Stimulated activated CD8-positive, alpha-beta memory T cell treated with anti-CD3 and anti-CD28 coated beads, Interleukin-7, amount 100 ng/mL, for 48 hours (primary cell): Measurements from ENCODE around the gene CABP4.
A peak's percentile ranks its signal among the peaks of the same experiment; 100 is the strongest.

ENCODE experiments used
- DNase-seq, 2 donors: peaks; one replicate each; pipeline ENCODE4 v3.0.0-alpha.2; 2020; ENCODE audit warnings: low read depth in 1 of 2; ENCODE audit errors: extremely low read depth in 1 of 2

CABP4 gene

DNA sequence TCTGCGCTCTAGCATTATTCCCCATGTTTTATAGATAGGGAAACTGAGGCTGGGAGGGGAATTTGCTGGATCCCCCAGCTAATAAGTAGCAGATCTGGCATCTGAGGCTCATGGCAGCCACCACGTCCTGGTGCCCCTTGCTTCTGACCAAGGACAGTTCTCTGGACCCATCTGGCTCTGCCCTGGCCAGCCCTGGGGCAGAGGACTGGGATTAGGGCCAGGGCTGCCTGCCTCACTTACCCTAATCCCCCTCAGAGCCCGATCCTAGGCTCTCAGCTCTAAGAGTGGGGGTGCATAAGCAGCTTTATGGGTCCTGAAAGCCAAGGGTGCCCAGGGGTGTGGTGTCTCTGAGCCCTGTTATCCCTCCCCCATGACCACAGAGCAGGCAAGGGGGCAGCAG lies at the start of gene CABP4:
Gene CABP4 (plus strand): TSS at position 301 of the 400 bp plus-strand sequence. CDS start 70 bp downstream, at position 371.
- DNase-seq = no peak

DNA sequence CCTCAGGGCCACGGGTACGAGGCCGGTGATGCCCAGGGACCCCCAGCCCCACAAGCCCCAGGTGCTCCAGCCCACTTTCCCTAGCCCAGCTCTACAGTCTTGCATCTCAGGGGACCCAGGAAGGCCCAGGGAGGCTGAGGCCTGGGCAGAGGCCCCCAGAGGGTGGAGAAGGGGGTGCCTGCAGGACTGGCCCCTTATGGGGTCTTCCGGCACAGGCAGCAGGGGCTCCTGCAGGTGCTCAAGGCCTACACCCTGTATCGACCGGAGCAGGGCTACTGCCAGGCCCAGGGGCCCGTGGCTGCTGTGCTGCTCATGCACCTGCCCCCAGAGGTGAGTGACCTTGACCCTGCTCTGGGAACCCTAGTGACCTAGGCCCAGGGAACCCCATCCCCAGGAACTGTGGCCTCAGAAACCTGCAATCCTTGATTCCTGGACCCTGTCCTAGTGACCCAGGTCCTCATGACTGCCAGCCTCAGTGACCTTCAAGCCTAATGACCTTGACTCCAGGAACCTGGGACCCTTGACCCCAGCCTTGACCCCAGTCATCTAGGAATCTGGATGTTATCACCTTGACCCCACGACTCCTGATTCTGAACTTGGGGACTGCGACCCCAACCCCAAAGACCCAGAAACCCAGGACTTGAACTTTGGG lies 49.3 kb upstream of the CABP4 start:
- no peak for DNase-seq

DNA sequence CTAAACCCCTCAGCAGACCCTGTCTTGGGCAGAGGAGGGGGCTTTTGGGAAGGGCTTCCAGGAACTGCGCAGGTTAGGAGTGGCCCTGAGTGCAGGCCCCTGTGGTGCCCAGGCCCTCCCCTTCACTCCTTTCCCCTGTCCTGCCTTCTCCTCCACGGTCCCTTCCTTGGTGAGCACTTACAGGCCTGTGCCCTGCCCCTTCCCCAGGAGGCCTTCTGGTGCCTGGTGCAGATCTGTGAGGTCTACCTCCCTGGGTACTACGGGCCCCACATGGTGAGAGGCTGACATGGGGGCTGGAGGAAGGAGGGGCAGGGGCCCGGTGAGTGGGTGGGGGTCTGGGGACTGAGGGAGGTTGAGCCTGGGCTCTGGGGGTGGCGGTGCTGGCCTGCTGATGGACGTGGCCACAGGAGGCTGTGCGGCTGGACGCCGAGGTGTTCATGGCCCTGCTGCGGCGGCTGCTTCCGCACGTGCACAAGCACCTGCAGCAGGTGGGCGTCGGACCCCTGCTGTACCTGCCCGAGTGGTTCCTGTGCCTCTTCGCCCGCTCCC lies 48.7 kb upstream of the CABP4 start:
- DNase-seq = no peak

DNA sequence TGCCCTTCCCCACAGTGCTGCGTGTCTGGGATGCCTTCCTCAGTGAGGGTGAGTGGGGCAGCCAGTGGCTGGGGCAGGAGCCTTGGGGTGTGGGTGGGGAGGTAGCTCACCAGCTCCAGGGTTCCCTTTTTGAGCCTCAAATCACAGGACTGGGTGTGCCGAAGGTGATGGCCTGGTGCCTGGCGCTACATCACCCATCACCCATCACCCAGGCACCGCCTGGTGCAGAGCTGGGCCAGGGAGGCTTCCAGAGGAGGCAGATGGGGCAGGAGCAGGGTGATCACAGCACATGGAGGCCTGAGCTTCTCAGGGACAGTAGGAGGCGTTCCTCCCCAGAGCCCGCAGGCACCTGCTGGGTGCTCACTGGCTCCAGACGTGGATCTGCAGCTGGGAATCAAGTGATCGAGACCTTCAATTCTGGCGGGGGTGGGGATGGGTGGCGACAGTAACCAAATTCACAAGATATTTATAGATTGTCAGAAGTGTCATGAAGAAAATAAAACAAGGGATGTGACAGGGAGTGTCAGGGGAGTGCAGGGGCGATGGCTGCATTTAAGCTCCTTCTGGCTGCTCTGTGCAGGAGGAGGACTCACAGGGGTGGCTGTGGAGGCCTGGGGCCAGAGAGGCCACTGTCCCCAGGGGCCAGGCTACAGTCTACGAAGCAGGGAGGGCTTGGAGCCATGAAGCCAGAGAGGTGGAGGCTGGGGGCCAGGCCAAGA lies 48.0 kb upstream of the CABP4 start:
- no peak for DNase-seq

DNA sequence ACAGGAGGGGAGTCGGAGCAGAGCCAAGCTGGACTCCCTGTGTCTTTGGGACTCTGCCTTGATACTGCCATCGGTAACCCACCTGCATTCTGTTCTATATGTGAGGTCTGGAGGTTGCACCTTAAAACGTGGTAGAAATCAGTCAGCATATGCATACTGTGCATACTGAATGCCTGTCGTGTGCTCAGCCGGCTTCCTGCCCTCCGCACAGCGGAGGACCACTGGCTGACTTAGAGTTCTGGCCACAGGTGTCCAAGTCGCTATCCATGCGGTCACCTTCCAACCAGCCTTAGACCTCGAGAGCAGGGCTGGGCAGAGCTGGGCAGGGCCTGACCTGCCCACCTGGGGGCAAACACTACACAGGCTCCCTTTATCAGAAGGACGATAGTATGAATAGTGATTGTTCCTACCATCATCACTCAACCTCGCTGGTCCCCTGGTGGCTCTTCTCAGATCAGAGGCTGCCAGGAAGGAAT lies 47.4 kb upstream of the CABP4 start:
- DNase-seq = no peak

DNA sequence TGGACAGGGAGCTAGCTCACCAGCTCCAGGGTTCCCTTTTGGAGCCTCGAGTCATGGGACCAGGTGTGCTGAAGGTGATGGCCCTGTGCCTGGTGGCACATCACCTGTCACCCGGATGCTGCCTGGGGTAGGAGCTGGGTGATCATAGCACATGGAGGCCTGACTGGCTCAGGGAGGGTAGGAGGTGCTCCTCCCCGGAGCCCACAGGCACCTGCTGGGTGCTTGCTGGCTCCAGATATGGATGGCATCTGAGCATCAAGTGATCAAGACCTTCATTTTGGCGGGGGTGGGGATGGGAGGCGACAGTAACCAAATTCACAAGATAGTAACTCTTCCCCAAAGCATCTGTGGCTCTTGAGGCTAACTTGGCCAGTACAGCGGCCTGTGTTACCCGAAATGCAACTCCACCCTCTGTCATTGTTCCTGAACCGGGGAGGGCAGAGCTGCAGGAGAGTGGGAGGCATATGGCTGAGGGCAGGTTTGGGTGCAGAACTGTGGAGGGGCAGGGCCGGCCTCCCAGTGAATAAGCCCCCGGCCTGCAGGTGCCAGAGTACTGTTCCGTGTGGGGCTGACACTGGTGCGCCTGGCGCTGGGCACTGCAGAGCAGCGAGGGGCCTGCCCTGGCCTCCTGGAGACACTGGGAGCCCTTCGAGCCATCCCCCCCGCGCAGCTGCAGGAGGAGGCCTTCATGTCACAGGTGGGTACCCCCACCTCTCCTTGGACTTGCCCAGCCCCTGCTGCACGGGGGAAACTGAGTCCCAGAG lies 46.5 kb upstream of the CABP4 start:
- no peak for DNase-seq

DNA sequence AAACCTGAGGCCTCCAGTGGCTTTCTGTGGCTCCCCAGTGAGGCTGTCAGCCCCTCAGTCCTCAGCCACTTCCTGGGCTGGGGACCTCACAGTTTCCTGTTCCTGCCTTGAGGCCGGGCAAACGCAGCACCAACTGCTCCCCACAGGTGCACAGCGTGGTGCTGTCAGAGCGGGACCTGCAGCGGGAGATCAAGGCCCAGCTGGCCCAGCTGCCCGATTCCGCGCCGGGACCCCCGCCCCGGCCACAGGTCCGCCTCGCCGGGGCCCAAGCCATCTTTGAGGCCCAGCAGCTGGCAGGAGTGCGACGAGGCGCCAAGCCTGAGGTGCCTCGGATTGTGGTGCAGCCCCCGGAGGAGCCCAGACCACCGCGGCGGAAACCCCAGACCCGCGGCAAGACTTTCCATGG lies 45.9 kb upstream of the CABP4 start:
- DNase-seq = peak in 1 of 2 donors; percentile 67

DNA sequence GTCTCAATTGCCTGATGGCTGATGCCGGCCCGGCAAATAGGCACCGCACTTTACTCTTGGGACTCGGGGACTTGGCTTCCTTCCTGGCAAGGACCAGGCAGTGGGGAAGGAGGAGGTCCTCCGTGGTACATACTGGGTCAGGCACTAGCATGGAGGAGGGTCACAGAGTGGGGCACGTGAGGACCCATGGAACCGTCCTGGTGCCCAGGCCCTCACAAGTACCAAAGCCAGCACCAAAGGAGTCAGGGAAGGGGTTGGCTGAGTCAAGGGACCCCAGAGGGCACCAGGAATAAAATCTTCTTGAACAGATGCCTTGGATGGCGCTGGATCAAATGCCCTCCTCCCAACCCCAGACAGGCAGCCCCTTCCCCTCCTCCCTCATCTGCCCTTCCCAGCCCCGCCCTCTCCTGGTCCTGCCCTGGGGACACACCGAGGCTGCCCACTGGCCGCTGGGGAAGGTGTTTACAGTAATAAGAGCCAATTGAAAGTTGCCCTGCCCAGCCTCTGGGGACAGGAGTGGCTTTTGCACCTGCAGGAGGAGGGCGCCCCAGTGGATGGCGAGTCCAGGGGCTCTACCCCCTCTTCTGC lies 45.3 kb upstream of the CABP4 start:
- DNase-seq = no peak

DNA sequence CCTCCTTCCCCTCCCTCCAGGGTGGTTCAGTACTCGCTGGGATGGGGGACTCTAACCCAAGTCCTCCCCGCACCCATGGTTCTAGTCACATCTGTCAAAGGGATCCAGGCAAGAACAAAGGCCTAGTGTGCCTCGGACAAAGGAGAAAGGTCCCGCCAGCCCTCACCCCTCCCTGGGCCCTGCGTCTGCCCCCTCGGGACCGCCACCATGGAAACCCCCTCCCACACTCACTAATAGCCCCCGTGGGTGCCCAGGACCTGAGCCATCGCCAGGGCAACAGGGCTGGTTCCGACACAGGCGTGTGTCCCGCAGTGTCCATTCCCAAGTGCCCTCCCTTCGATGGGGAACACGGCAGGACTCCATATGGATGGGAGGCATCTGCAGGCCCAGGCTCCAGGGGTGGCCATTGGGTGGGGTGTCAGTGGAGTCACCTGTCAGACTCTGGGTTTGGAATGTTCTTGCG lies 44.8 kb upstream of the CABP4 start:
- no peak for DNase-seq

DNA sequence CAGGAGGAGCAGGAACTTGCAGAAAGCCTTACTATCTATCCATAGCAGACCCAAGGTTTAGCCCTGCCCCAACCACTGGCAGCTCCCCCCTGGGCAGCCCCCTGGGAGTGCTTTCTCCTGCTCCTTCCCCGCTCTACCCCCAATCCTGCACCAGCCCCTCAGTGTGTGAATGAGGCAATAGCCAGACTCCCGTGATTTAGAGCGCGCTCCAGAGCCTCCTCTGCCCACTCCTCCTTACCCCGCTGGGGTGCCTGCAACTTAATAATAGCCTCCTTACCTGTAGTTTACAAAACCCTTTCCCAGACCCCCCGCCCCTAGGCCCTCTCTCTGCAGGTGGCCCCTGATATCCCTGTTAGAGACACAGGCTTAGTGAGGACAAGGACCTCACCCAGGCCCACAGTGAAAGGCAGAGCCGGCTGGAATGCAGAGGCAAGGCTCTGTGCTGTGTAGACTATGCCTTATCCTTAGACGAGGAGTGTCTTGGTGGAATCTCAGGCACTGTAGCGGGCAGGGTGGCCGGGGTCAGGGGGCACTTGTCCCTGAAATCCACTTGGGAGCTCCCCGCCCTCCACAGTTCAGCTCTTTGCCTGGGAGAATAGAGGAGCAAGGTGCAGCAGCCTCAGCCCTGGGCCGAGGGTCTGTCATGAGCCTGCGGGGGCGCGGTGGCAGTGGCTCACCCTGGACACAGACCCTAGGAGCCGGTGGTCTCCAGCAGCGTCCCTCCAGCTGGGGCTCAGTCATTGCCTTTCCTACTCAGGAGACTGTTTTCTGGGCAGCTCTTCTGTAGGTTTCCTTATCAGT lies 44.0 kb upstream of the CABP4 start:
- DNase-seq = no peak

DNA sequence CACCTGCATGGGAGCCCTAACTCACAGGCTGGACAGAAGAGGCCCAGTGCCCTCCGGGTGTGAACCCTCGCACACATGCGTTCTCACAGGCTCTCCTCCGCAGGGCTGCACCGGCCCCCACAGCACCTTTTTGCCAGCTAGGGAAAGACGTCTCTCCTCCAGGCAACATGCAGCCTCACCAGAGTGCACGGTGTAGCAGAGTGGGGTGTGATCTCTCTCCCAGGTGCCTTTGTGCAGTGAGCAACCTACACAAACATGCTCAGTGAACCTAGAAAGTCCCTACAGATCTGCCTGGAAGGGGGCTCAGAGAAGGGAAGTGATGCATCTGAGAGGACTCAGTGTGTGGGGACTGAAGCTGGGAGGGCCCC lies 43.4 kb upstream of the CABP4 start:
- no peak for DNase-seq

DNA sequence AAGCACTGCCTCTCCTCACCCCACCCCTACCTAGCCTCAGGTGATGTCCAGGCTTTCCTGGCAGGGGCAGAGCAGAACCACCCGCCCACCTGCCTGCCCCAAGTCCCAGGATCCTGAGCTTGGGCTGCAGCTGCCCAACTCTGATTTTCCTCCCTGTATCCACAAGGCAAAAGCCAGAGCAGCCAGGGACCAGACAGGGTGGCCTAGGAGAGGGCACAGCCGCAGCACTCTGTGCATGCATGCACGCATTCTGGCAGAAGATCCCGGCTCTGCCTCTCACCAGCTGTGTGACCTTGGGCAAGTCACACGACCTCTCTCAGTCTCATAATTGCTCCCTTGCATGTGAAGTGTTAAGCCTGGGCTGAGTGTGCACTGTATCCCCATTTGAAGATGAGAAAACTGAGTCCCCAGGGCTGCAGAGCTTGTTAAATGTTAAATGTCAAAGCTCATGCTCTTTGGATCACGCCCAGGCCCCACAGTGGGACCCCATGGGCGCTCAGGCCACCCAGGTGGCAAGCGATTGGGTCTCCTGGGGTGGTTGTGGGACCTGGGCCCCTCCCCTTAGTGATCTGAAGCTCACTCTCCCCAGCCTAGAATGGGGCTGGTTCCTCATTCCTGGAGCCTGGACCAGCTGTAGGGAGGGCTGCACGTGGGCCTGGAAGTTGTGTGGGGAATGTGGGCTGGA lies 42.5 kb upstream of the CABP4 start:
- DNase-seq = no peak

DNA sequence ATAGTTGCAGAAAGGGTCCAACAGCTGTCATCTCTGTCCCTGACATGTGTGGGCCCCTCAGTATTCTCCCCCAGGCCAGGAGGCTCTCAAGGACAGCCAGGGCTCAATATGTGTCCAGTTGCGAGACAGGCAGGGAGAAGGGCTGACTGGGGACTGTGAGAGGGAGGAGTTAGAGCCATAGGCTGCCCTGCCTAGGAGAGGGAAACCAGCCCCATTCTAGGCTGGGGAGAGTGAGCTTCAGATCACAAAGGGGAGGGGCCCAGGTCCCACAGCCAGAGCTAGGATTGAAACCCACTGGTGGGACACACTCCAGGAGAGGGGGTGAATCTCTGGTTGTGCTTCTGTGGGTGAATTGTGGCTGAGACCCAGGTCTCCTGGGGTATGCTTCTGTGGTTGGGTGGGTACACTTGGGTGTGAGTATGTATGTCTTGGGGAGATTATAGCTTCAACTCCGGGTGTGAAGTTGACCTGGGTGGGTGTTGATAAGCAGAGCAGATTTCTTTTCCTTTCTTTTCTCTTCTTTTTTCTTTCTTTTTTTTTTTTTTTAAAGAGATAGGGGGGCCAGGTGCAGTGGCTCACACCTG lies 41.8 kb upstream of the CABP4 start:
- DNase-seq = no peak

DNA sequence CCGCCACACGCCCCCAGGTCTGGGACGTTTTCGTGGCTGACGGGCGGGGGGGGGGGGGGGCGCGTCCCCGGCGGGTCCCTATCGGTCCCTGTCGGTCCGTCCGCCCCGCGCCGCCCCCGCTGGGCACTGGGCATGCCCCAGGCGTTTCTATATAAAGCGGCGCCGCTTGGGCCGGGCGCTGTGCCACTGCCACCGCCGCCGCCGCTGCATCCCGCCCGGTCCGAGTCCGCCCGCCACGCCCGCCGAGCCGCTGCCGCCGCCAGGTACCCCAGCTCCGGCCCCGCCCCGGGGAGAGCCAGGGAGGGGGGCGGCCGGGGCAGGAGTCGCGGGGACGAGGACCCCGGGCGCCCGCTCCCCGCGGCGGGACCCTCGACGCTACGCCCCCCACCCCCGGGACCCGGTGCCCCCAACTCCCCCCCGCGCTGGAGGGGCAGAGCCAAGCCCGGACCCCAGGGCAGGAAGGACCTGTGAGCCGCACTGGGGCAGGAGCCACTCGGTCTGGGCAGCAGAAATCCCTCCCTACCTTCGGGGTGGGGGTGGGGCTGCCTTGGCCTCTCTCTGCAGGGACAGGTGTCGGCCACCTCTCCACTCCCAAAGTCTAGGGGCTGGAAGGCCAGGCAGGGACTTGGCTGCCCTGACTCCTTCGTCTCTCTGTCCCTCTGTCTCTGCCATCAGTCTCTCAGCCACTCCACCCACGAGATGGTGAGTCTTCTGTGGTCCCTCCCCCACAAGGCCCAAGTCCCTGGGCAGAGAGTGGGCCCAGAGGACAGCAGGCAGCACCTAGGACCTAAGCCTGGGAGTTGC lies 39.5 kb upstream of the CABP4 start, which contains the start of gene CARNS1:
Gene CARNS1 (plus strand): TSS at position 178 of the 804 bp plus-strand sequence. CDS start 522 bp downstream, at position 700.
- no peak for DNase-seq

DNA sequence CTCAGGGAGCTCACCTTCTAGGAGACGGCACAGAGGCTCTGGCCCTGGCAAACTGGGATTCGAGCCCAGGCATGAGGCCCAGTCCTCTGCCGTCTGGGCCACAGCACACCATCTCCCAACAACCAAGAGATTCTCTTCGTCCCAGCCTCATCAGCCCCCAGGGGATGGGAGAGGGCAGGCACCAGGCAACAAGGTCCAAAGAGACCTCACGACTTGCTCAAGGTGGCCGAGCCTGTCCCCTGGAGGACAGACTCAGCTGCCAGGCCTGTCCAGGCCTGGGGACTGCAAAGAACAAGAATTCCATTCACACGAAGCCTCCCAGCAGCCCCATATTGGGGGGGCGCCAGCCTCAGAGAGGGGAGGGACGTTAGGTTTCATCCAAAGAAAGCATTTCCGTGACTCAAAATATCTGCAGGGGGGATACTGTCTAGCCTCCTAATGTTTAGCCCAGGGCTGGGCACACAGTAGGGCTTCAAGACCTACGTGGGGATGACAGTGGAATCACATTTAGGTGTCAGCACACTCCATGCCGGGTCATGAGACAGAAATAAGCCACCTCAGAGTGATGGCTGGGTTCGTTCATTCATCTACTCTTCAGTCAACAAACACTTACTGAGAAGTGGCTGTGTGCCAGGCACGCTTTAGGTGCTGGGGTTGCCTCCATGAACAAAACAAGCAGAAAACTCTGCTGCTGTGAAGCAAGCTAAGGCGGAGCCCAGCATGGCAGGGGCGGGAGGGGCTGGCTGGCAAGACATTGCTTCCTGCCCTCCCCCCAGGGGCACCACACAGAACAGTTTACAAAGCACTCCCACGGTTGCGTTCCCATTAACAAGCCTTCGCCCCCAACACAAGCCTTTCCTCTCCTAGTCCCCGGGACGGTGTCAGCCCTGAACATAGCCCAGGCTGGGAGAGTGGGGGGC lies 38.5 kb upstream of the CABP4 start:
- no peak for DNase-seq

DNA sequence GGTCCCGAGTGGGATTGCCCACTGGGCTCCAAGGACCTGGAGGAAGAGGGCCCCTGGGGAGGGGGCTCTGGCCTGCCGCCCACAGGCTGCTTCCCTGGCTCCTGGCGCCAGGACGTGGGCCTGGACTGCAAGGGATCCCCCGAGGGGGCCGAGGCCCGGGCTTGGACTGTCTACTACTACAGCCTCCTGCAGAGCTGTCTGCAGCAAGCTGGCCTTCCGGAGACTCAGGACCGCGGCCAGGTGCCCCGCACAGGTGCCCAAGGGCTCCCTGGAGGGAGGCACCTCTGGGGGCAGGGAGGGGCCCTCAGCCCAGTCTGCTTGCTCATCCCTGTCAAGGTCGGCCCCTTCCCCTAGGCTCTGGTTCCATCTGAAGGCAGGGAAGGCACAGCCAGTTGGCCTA lies 37.7 kb upstream of the CABP4 start:
- DNase-seq = no peak
